GM19025 (cell line): ENCODE results near the gene PCNX2.

ENCODE experiments used
- ATAC-seq: cut with Tn5 transposase; IDR thresholded peaks from one replicate; pipeline ENCODE4 v1.9.1; 2021; ENCODE audit warnings: mild to moderate bottlenecking, low read depth, moderate library complexity; ENCODE audit not compliant: unreplicated experiment

The PCNX2 gene

DNA sequence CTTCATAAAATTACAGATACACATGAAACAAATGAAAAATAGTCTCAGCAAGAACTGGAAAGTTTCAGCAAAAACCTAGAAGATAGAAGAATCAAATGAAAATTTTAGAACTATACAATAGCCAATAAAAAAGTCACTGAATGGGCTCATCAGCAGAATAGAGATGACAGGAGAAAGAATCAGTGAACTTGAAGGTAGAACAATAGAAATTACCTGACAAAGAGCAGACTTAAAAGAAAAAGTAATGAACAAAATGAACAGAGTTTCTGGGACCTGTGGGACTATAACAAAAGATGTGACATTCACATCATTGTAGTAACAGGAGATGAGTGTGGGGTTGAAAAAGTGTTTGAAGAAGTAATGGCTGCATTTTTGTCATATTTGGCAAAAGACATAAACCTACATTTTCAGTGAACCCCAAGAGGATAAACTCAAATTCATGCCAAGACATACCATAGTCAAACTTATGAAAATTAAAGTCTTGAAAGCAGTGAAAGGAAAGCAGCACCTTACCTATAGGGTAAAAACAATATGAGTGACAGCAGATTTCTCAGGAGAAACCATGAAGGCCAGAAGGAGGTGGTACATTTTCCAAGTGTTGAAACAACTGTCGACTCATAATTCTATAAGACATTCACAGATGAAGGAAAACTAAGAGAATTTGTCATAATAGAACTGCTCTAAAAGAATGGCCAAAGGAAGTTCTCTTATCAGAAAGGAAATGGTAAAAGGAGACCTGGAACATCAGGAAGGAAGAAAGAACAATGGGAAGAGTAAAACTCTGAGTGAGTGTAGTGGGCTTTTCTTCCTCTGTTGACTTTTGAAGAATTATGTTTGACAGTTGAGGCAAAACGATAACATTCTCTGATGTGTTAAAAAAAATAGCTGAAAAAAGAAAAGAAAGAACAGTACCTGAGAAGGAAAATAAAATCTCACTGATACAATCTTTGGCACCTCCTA is 321.6 kb downstream of the PCNX2 start:
- ATAC-seq, result no peak

DNA sequence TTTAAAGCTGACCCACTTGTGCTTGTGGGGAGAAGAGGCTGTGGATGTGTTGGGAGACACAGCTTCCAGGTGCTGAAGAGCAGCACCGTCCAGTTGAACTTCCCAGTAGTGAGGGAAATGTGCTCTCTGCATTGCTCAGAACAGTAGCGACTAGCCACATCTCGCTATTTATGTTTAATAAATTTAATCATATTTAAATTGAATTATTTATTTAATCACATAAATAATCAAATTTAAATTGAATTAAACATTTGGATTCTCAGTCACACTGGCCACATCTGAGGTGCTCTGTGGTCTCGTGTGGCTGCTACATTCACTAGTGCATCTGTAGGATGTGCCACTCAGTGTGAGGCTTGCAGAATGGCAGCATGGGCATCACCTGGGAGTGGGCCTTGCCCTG is 325.0 kb downstream of the PCNX2 start:
- ATAC-seq, result no peak

DNA sequence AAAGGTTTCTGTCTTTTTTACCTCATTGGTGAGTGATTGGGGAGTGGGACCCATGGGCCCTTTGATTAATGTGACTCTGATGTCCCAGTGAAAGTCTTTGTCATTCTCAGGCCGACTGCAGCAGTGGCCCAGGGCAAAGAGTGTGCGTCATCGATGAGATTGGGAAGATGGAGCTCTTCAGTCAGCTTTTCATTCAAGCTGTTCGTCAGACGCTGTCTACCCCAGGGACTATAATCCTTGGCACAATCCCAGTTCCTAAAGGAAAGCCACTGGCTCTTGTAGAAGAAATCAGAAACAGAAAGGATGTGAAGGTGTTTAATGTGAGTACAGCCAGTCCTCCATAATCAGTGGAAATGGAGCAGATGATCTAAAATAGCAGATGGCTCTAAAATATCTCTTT is 325.7 kb downstream of the PCNX2 start:
- ATAC-seq, result no peak

DNA sequence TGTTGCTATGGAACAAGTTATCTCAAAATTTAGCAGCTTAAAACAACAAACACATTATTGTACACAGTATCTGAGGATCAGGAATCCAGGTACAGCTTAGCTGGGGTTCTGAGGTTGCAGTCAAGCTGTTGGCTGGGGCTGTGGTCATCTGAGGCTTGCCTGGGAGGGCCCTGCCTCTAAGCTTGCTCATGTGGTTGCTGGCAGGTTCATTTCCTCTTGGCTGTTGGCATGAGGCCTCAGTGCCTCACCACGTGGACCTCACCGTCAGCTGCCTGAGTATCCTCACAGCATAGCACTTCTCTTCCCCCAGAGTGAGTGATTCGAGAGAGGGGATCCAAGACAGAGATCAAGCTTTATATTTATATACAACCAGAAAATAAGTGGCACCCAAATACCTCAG is 326.6 kb downstream of the PCNX2 start:
- no peak for ATAC-seq

DNA sequence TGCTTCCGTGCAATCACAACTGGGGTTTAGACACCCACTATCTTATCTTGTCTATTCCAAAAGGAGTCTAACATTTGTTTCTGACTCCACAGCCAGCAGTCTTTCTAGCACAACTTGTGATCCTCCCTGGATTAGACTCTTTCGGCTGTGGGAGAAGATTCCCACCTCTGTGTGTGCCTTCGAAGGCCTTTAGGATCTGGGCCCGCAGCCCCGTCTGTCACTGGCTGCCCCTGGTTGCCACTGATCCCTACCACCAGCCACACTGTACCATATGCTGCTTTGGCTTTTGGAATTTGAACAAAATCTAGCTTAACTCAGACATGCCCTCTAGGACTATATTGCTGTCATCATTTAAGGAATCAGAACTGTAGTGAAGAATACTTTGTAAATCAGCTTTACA is 327.1 kb downstream of the PCNX2 start:
- no peak for ATAC-seq

DNA sequence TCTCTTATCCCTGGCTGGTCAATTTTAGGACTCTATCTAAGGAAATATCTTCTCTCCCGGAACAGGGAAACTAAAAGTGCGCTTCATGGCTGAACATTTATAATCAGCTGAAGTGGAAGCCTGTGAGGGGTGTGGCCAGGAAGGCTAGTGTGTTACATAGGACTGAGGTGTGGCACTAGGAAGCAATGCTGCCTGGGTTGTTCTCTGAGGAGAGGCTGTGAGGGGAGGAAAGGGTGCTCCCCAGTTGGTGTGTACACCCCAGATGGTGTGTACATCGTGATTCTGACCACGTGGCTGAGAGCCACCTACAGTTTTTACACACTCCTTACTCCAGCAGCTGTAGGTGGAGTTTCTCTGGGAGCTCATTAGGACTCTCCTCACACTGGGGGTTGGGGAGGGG is 328.9 kb downstream of the PCNX2 start:
- ATAC-seq, result no peak

GRCh38 chr1:232965912-232966217 is 329.7 kb downstream of the PCNX2 start:
- no peak for ATAC-seq

DNA sequence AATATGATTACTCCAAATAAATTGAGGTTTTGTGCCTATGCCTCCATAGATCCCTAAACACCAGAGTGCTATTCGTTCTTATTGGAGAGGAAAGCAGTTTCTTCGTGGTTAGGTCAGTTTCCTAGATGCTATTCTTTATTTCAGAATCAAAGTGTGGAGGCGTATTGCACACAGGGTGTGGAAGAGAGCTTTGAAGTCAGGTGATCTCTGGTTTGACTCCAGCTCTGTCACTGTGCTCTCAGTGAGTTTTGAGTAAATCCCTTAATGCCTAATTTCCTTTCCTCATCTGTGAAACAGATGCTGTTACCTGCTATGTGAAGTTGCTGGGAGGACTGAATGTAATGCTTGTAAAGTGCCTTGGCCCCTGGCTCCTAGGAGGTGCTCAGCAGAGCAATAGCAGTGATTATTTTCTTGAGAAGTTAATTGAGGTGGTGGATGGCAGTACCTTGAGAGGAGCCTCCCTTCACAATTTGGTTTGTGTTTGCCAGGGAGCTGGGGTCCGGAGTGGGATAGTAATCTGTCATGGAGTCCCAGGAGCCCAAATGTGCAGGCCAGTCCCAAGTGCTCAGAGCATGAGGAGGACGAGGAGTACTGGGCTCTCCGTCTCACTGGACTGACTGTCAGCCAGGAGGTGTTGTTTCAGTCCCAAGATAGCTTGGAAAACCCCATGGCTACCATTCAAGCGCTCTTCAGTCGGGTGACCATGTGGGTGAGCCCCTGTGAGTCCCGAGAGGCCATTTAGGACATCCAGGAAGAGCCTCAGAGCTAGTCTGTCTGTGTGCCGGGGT is 330.2 kb downstream of the PCNX2 start:
- no peak for ATAC-seq

DNA sequence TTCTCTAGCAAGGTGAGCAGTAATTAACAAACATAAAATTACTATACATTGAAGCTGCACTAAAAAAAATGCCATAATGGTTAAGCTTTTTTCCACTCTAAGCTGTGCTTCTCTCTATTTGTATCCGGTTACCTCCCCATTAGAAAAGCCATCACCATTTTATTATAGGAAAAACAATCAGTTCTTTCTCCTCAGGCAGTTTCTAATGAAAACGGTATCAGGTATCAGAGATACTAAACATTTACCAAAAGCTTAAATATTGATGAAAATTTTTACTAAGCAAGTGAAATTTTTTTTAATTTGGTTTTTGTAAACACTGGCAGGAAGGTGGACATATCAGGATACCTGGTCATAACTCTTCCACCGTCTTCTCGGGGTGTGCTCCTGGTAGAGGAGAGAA is 330.9 kb downstream of the PCNX2 start:
- no peak for ATAC-seq

GRCh38 chr1:232962761-232963745 is 332.5 kb downstream of the PCNX2 start:
- no peak for ATAC-seq

DNA sequence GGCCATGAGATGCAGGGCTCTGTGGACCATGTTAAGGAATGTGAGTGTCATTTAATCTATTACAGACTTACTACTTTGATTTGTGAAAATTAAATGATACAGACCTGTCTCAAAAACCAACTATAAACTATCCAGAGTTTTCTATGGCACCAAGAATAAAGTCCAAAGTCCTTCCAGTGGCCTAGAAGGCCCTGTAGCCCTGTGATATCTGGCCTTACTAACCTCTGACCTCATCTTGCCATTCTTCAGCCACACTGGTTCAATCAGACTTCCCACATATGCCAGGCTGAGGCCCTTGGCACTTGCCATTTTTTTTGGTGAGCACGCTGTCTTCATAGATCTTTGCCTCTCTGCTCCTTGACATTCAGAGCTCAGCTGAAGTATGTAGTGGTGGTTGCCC is 337.5 kb downstream of the PCNX2 start:
- ATAC-seq, result no peak

- ATAC-seq, result no peak
These were observed 339.4 kb downstream of the PCNX2 start for GRCh38 chr1:232956081-232956480.

DNA sequence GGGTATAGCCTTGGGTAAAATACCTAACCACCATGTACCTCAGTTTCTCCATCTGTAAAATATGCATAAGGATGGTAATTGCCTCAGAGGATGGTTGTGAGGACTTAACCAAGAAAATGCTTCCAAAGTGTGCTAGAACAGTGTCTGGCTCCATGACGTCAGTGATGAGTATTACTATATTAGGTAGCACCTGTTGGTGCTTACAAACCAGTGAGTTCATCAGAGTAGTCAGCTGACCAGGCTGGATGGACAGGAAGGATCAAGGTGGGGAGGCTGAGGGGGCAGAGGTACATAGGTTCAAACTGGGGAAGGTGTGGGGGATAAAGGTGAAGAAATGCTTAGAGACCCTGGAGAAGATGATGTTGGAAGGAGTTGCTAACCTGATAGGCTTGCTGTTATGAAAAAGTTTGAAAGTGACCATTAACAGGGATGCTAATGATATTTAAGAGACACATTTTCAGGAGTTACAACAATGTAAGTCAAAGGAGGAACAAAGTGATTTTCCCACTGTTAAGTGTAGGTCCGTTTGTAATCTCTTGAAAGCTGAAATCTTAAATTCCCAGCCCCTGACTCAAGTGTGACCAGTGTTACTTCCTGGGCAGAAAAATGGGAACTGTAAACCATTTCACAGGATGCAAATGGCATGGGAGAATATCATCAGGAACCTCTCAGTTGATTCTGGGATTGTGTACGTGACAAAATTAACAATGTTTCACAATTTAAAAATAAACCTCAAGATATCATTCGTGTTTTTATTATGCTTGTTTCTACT is 340.7 kb downstream of the PCNX2 start:
- no peak for ATAC-seq

DNA sequence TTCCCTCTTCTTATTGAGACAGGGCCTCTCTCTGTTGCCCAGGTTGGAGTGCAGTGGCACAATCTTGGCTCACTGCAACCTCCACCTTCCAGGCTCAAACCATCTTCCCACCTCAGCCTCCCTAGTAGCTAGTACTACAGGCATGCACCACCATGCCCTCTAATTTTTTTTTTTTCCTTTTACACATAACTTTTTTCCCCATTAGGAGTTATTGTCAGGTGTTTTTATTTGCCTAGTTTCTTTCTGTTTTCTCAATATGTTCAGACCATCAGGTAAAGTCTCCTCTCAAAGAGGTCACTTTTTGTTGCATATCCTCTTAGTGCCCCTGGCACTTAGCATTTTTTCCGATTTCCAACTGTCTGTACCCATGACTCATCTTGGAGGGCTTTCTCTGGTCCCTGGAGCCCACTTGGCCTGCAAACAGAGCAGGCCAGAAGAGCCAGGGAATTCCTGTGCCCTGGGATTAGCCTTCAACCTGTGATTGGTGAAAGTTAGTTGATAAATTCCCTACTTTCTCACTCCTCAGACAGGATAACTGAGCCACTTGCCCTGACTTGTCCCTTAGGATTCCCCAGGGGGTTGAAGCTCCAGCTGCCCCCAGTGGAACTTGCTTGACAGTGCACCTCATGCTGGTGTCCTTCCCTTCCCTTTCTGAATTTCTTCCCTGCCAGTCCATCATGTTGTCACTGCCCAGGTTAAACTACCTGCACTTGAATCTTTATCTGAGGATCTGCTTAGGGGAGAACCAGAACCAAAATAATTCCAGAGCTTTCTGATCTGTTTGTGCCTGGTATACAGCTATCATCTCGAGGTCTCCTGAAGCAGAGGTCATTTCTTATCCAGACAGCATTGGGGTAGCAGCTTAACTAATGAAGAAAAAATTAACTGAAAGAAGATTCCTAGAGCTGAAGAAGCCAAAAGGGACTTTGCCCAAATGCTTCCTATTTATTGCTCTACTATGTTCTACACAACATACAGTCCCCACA is 342.7 kb downstream of the PCNX2 start:
- peak; percentile 44 for ATAC-seq

DNA sequence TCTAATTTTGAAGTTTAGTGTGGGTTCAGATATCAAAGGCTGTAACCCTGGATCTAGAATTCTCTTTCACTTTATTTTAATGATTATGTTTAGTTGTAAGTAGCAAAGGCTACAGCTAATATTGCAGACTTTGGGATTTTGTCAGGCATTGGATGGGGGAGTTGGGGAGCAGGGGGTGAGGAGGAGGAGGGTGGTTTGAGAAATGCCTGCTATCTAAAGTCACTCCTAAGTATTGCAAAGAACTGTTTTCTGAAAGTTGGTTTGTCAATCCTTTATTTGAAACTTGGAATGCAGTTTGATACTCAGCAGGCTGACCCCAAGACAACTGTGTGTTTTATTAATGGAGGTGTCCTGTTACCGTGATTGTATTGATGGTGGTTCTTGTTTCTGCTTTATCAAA is 343.9 kb downstream of the PCNX2 start:
- no peak for ATAC-seq

DNA sequence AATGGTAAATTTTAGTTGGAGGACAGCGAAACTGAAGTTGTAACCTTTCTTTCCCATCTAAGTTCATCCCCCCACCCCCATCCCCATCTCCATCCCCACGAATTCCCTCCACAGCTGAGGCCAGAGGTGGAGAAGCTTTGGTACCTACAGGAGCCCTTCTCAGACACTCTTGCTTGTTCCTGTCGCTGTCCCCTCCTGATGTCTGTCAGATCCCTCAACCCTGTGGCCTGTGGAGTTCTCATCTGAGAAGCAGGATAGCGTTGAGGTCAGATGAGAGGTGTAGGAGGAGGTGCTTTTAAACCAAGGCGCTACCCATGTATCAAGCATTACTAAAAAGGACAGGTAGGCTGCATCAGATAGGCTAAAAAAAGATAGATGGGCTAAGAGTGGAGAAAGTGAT is 344.3 kb downstream of the PCNX2 start:
- ATAC-seq, result no peak

GRCh38 chr1:232950197-232951176 is 345.0 kb downstream of the PCNX2 start, which contains the start of gene NTPCR:
TSS of gene NTPCR (plus strand) at chr1:232950611. CDS start at chr1:232950711, 100 bp downstream.
- peak; percentile 82 for ATAC-seq
